Astrocyte of the spinal cord (primary cell): ENCODE measurements around the gene FAAP20.
A peak's percentile ranks its signal among the peaks of the same experiment; 100 is the strongest.

ENCODE experiments used
- DNase-seq: peaks from one replicate; pipeline ENCODE4 v3.0.0; 2011; ENCODE audit warnings: low read depth, low spot score
- H3K4me3 ChIP-seq: 2 replicates; pipeline ENCODE4 v1.5.1; 2011; ENCODE audit warnings: low read depth, mild to moderate bottlenecking, low read length, moderate library complexity
- in situ Hi-C: cut with HindIII; loops from 2 replicates; pipeline ENCODE4 v1.10.0; 2017; ENCODE audit warnings: low sequenced_read_pairs
- TF ChIP-seq, protein P1 (sequence below): IDR thresholded peaks from 2 replicates; pipeline ENCODE4 v1.5.1; 2012; ENCODE audit warnings: low read depth, mild to moderate bottlenecking, low read length, inconsistent platforms

Gene FAAP20

DNA sequence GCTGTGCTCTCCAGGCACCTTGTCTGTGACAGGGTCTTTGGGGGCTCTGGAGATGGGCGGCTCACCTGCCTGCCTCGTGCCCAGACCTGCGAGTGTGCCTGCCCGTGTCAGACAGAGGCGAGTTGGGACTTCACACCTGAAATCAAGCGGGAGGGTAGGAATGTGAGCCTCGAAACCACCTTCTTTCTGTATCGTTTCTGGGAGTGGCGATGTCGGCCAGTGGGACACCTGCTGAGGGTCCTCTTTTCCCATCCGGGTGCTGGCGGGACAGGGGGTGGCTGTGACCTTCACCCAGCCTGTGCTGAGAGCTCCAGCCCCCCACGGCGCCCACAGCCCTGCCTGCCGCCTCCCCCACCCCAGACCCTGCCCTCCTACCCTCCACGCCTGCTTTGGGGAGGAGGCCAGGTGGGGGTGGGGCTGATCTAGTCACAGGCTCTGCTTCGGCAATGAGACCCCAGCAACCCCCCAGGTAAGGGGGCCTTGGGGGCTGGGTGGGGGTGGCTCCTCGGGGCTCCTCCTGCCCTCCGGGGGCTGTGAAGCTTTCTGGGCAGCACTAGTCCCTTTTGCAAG, 15.6 kb upstream of the FAAP20 start:
- DNase-seq: no peak
- no peak overlapping the region for H3K4me3 ChIP-seq
- in situ Hi-C loops: no loop called here
- TF ChIP-seq, protein P1, sequence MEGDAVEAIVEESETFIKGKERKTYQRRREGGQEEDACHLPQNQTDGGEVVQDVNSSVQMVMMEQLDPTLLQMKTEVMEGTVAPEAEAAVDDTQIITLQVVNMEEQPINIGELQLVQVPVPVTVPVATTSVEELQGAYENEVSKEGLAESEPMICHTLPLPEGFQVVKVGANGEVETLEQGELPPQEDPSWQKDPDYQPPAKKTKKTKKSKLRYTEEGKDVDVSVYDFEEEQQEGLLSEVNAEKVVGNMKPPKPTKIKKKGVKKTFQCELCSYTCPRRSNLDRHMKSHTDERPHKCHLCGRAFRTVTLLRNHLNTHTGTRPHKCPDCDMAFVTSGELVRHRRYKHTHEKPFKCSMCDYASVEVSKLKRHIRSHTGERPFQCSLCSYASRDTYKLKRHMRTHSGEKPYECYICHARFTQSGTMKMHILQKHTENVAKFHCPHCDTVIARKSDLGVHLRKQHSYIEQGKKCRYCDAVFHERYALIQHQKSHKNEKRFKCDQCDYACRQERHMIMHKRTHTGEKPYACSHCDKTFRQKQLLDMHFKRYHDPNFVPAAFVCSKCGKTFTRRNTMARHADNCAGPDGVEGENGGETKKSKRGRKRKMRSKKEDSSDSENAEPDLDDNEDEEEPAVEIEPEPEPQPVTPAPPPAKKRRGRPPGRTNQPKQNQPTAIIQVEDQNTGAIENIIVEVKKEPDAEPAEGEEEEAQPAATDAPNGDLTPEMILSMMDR: no peak

DNA sequence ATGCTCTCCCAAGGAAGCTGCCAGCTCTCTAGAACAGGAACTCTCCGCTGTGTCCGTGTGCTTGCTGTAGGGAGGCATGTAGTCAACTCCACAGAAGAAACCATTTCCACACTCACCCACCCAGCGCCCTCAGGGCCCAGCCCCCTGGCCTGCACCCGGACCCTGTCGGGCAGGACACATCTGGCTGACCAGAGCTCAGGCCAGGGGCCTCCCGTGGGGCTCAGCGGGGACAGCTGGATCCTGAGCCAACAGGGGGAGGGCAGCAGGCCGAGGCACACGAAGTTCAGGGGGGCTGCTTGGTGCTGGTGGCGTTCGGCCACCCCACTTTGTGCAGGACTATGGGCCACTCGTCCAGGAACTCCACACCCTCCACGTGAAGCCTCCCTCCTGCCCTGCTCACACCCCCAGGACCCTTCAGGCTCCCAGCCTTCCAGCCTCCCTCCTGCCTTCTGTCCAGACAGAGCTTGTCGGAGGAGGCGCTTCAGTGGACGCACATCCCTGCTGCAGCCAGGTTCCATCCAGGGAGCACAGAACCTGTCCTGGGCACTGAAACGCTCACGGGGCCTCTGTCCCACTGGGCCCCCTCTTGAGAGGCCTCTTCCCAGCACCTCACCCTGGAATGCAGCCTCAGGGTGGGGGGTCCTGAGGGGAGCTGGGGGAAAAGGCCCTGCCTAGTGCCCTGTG, 15.0 kb upstream of the FAAP20 start:
- in situ Hi-C loops: no loop called here

DNA sequence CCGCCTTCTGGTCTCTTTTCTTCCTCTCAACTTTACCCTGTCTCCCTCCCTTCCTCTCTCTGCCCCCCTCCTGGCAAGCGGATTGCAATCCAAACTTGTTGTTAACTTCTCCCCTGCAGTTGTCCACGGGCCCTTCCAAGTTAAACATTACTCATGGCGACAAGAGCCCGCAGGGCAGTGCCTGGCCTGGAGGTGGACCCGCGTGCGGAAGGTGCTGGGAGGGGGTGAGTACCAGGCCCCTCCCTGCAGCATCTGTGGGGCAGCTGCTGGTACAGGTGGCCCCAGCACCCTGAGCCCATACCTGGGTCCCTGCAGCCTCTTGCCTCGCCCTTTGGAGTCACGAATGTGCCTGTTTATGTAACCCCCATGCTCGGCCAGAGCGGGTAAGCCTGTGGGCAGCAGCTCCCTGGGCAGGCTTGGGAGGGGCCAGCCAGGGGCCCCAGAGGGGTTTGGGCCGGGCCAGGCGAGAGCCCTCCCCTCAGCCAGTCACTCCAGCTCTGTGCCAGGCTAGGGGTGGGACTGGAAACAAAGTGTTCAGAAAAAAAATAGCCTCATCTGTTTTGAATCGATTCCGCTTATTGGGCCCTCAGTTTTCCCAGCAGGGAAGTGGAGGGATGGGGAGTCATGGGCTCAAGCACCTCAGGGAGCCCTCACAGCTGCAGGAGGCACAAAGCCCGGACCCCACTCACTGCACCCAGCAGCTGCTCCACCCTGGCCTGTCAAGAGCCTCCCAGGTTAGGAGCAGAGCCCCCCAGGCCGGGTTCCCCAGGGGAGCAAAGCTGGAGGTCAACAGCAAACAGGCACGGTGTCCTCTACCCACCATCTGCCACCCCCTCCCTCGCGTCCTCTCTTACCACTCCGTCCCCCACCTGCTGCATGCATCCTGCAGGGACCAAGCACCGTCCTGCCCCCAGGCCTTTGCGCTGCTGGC, 14.0 kb upstream of the FAAP20 start:
- peak; percentile 95 for DNase-seq
- H3K4me3 ChIP-seq: no peak overlapping the region
- in situ Hi-C loops: no loop called here
- TF ChIP-seq, protein P1: no peak

More for the DNA sequence above, 15.0 kb upstream of the FAAP20 start:
- no peak for DNase-seq
- TF ChIP-seq, protein P1: no peak
- H3K4me3 ChIP-seq: no peak overlapping the region

DNA sequence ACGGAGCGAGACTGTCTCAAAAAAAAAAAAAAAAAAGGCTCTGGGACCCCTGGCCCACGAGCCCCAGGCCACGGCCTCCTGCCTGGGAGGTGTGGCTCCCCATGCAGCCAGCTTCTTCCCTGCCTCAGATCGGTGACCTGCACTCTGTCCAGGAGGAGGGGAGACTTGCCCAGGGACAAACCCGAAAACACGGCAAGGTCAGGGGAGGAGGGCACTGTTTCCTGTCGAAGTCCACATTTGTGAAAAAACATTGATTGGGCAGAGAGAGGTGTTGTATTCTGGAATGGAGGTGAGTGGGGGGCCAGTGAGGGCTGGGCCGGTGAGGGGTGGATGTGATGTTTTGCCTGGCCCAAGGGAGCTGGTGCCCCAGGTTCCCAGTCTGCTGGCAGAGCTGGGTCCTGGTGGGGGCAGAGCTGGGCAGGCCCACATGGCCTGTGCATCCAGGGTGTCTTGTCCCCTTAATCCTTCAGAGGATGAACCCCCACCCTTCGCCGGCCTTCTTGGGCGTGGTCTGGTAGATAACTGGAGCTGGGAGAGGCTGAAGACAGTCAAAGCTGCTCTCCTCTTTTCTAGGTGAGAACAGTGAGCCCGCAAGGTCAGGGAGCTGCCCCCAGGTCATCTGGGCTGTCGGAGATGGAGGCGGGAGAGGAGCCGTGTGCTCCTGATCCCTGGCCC, 12.4 kb upstream of the FAAP20 start:
- no peak overlapping the region for H3K4me3 ChIP-seq
- no peak for DNase-seq
- in situ Hi-C loops: no loop called here
- TF ChIP-seq, protein P1: no peak

DNA sequence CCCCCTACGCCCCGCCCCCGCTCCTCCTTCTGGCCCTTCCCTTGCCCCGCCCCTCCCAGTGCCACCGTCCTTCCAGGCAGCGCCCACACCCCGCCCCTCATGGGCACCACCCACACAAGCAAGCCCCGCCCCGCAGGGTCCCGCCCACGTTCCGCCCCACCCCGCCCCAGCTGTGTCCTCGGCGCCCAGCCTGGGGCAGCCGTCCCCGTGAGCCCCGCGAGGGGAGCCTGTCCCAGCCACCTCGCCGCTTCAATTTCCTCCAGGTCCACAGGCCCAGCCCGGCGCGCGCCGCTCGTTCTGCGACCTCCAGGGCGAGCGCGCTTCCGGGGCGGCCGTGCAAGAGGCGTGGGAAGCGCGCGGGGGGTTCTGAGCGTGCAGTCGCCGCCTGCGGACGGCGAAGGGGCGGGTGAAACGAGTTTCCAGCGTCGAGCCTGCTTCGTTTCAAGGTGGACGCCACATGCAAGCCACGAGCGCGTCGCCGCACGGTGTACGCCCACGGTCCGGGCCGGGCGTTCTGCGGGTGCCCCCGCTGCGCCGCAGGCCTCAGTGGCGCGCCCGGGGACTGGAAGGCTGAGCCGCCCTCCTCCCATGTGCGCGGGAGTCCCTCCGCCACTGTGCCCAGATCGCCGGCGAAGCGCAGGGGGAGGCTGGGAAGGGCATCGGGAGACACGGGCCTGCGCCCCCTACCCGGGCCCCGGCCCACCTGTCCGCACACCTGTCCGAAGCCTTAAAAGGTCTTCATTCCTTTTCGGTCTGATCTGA, 10.8 kb upstream of the FAAP20 start:
- TF ChIP-seq, protein P1: no peak
- in situ Hi-C loops: no loop called here
- peak; percentile 93 for DNase-seq
- peak overlapping the region; percentile 24 for H3K4me3 ChIP-seq
